HFFc6 (cell line): ENCODE results near the gene PJA2. TPM values are rescaled to one million over a fixed set of nuclear protein-coding genes. Genes with fewer than 3 reads are reported as not detected.
"Not testable (repeated sequence)": the region's sequence is repeated elsewhere in the genome, so short reads cannot be mapped to it uniquely, and the experiment has no call there.

Experiments
- DNase-seq: peaks from one replicate; pipeline ENCODE4 v3.0.0-alpha.2; 2018
- H3K27ac Mint-ChIP-seq: 2 replicates; pipeline ENCODE4 v1.8.0; 2020; ENCODE audit warnings: mild to moderate bottlenecking, mixed read lengths
- H3K27me3 Mint-ChIP-seq: 2 replicates; pipeline ENCODE4 v1.8.0; 2021; ENCODE audit warnings: mild to moderate bottlenecking, moderate library complexity, mixed read lengths; ENCODE audit not compliant: insufficient read depth
- H3K36me3 Mint-ChIP-seq: 2 replicates; pipeline ENCODE4 v1.8.0; 2021; ENCODE audit warnings: low read depth, mixed read lengths
- H3K4me1 Mint-ChIP-seq: 2 replicates; pipeline ENCODE4 v1.8.0; 2020; ENCODE audit warnings: low read depth, mixed read lengths
- H3K4me3 Mint-ChIP-seq: 2 replicates; pipeline ENCODE4 v1.8.0; 2020; ENCODE audit warnings: mild to moderate bottlenecking, moderate library complexity, mixed read lengths
- H3K9me3 Mint-ChIP-seq: 2 replicates; pipeline ENCODE4 v1.8.0; 2020; ENCODE audit warnings: mild to moderate bottlenecking, mixed read lengths
- total RNA-seq, 6 experiments: library from RNA; stranded (reverse); fragmentation: NEBNext Ultra II Directional; extraction: Animal tissue kit (Norgen Biotek cat#: 25700); gene quantifications; 2 replicates in 1 of 6; 3 replicates in 5 of 6; pipeline ENCODE4 v1.2.3, GENCODE V29; 2021
- TF ChIP-seq, protein P1 (sequence below): fragments of 200-600 bp; sonication (generic); IDR thresholded peaks from 2 replicates; pipeline ENCODE4 v1.5.0; 2021; ENCODE audit warnings: antibody characterized with exemption, mild to moderate bottlenecking

PJA2 gene
- total RNA-seq, 6 experiments from 2014 or later: 68.5 to 78.7 (median 76.1) TPM

GRCh38 chr5:109291090-109291489 lies 118.7 kb downstream of the PJA2 start:
- DNase-seq: no peak
- Mint-ChIP-seq H3K36me3 (peaks cover 5% of the 10 kb centered on the region), H3K27ac (no peak overlapping the region), H3K4me3 (no peak overlapping the region), H3K4me1 (no peaks in the 10 kb centered on the region), H3K9me3 (peaks cover 11% of the 10 kb centered on the region), H3K27me3 (peaks cover 2% of the 10 kb centered on the region; the same call in 1 of the 2 replicates)
- TF ChIP-seq, protein P1, sequence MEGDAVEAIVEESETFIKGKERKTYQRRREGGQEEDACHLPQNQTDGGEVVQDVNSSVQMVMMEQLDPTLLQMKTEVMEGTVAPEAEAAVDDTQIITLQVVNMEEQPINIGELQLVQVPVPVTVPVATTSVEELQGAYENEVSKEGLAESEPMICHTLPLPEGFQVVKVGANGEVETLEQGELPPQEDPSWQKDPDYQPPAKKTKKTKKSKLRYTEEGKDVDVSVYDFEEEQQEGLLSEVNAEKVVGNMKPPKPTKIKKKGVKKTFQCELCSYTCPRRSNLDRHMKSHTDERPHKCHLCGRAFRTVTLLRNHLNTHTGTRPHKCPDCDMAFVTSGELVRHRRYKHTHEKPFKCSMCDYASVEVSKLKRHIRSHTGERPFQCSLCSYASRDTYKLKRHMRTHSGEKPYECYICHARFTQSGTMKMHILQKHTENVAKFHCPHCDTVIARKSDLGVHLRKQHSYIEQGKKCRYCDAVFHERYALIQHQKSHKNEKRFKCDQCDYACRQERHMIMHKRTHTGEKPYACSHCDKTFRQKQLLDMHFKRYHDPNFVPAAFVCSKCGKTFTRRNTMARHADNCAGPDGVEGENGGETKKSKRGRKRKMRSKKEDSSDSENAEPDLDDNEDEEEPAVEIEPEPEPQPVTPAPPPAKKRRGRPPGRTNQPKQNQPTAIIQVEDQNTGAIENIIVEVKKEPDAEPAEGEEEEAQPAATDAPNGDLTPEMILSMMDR: no peak

DNA sequence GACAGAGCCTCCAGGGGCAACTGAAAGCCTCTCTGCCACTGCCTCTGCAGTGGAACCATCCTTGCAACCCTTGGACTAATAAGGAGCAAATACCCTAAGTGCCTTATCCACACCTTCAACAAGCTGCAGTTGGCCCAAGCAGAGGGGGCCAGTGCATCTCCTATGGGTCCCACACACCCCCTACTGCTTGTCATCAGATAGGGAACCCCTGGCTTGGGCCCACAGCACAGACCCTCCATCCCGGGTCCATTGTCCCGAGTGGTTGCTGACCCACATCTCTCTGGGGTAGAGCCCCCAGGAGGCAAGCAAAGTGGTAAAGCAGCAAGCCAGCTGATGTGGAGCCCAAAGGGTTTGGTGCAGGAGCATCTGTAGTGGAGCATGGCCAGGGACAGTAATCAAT lies 119.5 kb downstream of the PJA2 start:
- Mint-ChIP-seq H3K36me3 (peaks cover 6% of the 10 kb centered on the region), H3K27ac (no peak overlapping the region), H3K4me1 (no peaks in the 10 kb centered on the region), H3K4me3 (no peak overlapping the region), H3K9me3 (peaks cover 20% of the 10 kb centered on the region), H3K27me3 (peaks cover 2% of the 10 kb centered on the region; the same call in 1 of the 2 replicates)
- TF ChIP-seq, protein P1: no peak
- DNase-seq: no peak

DNA sequence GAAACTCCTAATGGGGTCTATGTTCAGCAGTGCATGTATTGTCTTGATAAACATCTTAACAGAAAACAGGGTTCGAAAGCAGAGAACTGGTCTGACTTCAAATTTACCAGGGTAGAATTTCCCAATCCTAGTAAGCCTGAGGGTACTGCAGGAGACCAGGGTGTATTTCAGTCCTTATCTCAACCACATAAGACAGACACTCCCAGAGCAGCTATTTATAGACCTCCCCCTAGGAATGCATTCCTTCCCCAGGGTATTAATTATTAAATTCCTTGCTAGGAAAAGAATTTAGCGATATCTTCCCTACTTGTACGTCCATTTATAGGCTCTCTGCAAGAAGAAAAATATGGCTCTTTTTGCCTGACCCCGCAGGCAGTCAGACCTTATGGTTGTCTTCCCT lies 123.1 kb downstream of the PJA2 start:
- H3K4me3 Mint-ChIP-seq, H3K27ac Mint-ChIP-seq, H3K27me3 Mint-ChIP-seq: not testable (repeated sequence)

More for the DNA sequence above, 123.1 kb downstream of the PJA2 start:
- not testable (repeated sequence) for H3K4me1 Mint-ChIP-seq, DNase-seq, H3K36me3 Mint-ChIP-seq
- H3K9me3 Mint-ChIP-seq: peaks cover 25% of the 10 kb centered on the region
